HepG2 (cell line): ENCODE data around the gene KCNQ2. TPM values are rescaled to one million over a fixed set of nuclear protein-coding genes. Genes with fewer than 3 reads are reported as not detected.

Experiments
- ATAC-seq: fragments of 200-7000 bp; cut with Tn5 transposase; 3 replicates; pipeline ENCODE4 v1.9.1; 2020; ENCODE audit warnings: mild to moderate bottlenecking, moderate library complexity
- BruUV-seq: library from RNA; stranded (reverse); fragments of 400-500 nt; replicated peaks from 2 replicates; lab custom pipeline; 2021; lab: Mats Ljungman, UMichigan
- CTCF ChIA-PET: fragments of 300-600 bp; formaldehyde crosslinking; extraction: SDS; loops from one replicate; lab custom pipeline; 2021; ENCODE audit warnings: low total read pairs, inconsistent platforms, low intra/inter-chr PET ratio; lab: Yijun Ruan, JAX
- POLR2A ChIA-PET: fragments of 350-600 bp; sonication (Branson Sonifier 250); formaldehyde crosslinking; loops from one replicate; lab custom pipeline; 2020; ENCODE audit warnings: antibody characterized with exemption, inconsistent platforms; lab: Yijun Ruan, JAX
- DNase-seq: peaks from one replicate; pipeline ENCODE4 v3.0.0-alpha.2; 2015; ENCODE audit warnings: low spot score
- FAIRE-seq: peaks from 3 replicates; lab custom pipeline; 2011; peaks lifted over from hg19 to GRCh38; lab: Jason Lieb, UNC
- H2AFZ ChIP-seq: one replicate; pipeline ENCODE4 v1.6.1; 2011; ENCODE audit warnings: low read length, inconsistent platforms
- H3K27ac ChIP-seq: fragments of 300-600 bp; 3 replicates; pipeline ENCODE4 v1.8.0; 2011; ENCODE audit warnings: mixed run types, mild to moderate bottlenecking, mixed read lengths, low read length, inconsistent platforms; ENCODE audit not compliant: insufficient read depth; ENCODE audit errors: extremely low read length
- H3K27me3 ChIP-seq, 2 experiments: fragments of 200-600 bp in 1 of 2; 2 replicates in 1 of 2; 3 replicates in 1 of 2; pipeline versions ENCODE4 v1.6.0 to v1.8.0; 2011; ENCODE audit warnings: low read length in 2 of 2, mild to moderate bottlenecking in 2 of 2, moderate library complexity in 2 of 2, inconsistent platforms in 1 of 2; ENCODE audit not compliant: insufficient read depth in 2 of 2, control insufficient read depth in 1 of 2
- H3K36me3 ChIP-seq, 2 experiments: fragments of 200-600 bp in 1 of 2; replicated peaks in 1 of 2; 2 replicates in 1 of 2; 3 replicates in 1 of 2; pipeline versions ENCODE4 v1.5.1 to v1.8.0; 2011; ENCODE audit warnings: low read length in 2 of 2, inconsistent platforms in 1 of 2; ENCODE audit not compliant: insufficient read depth in 2 of 2, control insufficient read depth in 1 of 2
- H3K4me1 ChIP-seq: 2 replicates; pipeline ENCODE4 v1.5.1; 2012; ENCODE audit warnings: low read length, inconsistent platforms; ENCODE audit not compliant: insufficient read depth
- H3K4me2 ChIP-seq: 2 replicates; pipeline ENCODE4 v1.6.0; 2011; ENCODE audit warnings: low read depth, low read length, inconsistent platforms
- H3K4me3 ChIP-seq, 3 experiments: fragments of 200-600 bp in 1 of 3; sonication (generic), shearing (Covaris generic) in 1 of 3; replicated peaks in 1 of 3; 2 replicates each; pipeline ENCODE4 v1.5.1; 2011 to 2016; ENCODE audit warnings: low read length in 3 of 3, inconsistent platforms in 2 of 3, low read depth in 2 of 3, mild to moderate bottlenecking in 2 of 3, control low read depth in 1 of 3, mixed read lengths in 1 of 3; ENCODE audit not compliant: insufficient read depth in 1 of 3
- H3K79me2 ChIP-seq: one replicate; pipeline ENCODE4 v1.6.1; 2011; ENCODE audit warnings: low read length, inconsistent platforms; ENCODE audit not compliant: insufficient read depth
- H3K9ac ChIP-seq: 2 replicates; pipeline ENCODE4 v1.6.0; 2011; ENCODE audit warnings: mild to moderate bottlenecking, low read depth, low read length, inconsistent platforms; ENCODE audit not compliant: insufficient read depth
- H3K9me3 ChIP-seq: 2 replicates; pipeline ENCODE4 v1.5.1; 2012; ENCODE audit warnings: mild to moderate bottlenecking, low read length
- H4K20me1 ChIP-seq: 2 replicates; pipeline ENCODE4 v1.6.0; 2011; ENCODE audit warnings: inconsistent platforms, mild to moderate bottlenecking, low read length, moderate library complexity; ENCODE audit not compliant: insufficient read depth
- HNRNPK ChIP-seq: fragments of 200-400 bp; formaldehyde crosslinking; IDR thresholded peaks from 2 replicates; pipeline ENCODE4 v1.6.1; 2018; ENCODE audit warnings: low read length, low read depth, moderate library complexity, mild to moderate bottlenecking; ENCODE audit not compliant: poor library complexity, severe bottlenecking
- KLF6 ChIP-seq: IDR thresholded peaks from 2 replicates; pipeline ENCODE4 v1.8.0; 2016; ENCODE audit warnings: missing biosample characterization, missing genetic modification reagents
- STAG1 ChIP-seq: sonication (generic); formaldehyde crosslinking; IDR thresholded peaks from 2 replicates; pipeline ENCODE4 v1.4.0; 2020; ENCODE audit warnings: missing genetic modification reagents
- ZFY ChIP-seq: sonication (generic); formaldehyde crosslinking; IDR thresholded peaks from 2 replicates; pipeline ENCODE4 v1.4.0; 2020; ENCODE audit warnings: missing genetic modification reagents
- ZNF501 ChIP-seq: sonication (generic); formaldehyde crosslinking; IDR thresholded peaks from 2 replicates; pipeline ENCODE4 v1.5.1; 2020; ENCODE audit warnings: mild to moderate bottlenecking, moderate library complexity, missing genetic modification reagents
- ZNF563 ChIP-seq: sonication (generic); formaldehyde crosslinking; IDR thresholded peaks from 2 replicates; pipeline ENCODE4 v1.8.0; 2022; ENCODE audit warnings: mild to moderate bottlenecking, moderate library complexity, missing genetic modification reagents
- WGBS: methylation state at CpG from one replicate; pipeline ENCODE4 v1.1.6; 2017; ENCODE audit warnings: low lambda C conversion rate; 5-methylcytosine and 5-hydroxymethylcytosine counted together
- in situ Hi-C: cut with HindIII; loops from 2 replicates; pipeline ENCODE4 v1.10.0; 2017; ENCODE audit warnings: low pct_unique_long_range_greater_than_20kb; ENCODE audit not compliant: extremely low pct_ligation_motif_present
- intact Hi-C: fragments of 100-400 bp; cut with micrococcal nuclease; formaldehyde crosslinking; loops from one replicate; pipeline ENCODE4 v1.10.0; 2022; ENCODE audit not compliant: unreplicated experiment
- polyA plus RNA-seq, 8 experiments: library from polyadenylated mRNA; depleted of rRNA in 3 of 8; stranded (reverse) in 7 of 8; unstranded in 1 of 8; fragments of >200 nt; fragmentation: Illumina TruSeq in 4 of 8; extraction: Trizol in 4 of 8; gene quantifications; 2 replicates each; pipeline versions ENCODE4 v1.2.1 to v1.2.3, GENCODE V29; 2011 to 2016; ENCODE audit warnings: low read depth in 4 of 8, missing spikeins in 1 of 8, mixed read lengths in 1 of 8; ENCODE audit not compliant: insufficient read depth in 1 of 8
- total RNA-seq, 5 experiments: library from RNA; depleted of rRNA; stranded (reverse); fragments of >200 nt; fragmentation: Illumina TruSeq; extraction: Trizol; gene quantifications; 2 replicates each; pipeline ENCODE4 v1.2.3, GENCODE V29; 2016; ENCODE audit warnings: low read depth in 1 of 5
- TF ChIP-seq, protein P1 (sequence below): sonication (generic); formaldehyde crosslinking; IDR thresholded peaks from 2 replicates; pipeline ENCODE4 v1.5.0; 2020; ENCODE audit warnings: missing genetic modification reagents
- TF ChIP-seq, protein P2 (sequence below): sonication (generic); formaldehyde crosslinking; IDR thresholded peaks from 2 replicates; pipeline ENCODE4 v1.5.0; 2020; ENCODE audit warnings: mild to moderate bottlenecking, missing genetic modification reagents, moderate library complexity

Gene KCNQ2
- total and polyA plus RNA-seq, 2 of the 13 experiments (the other 11 are each of a cell fraction or from before 2014, with no cell fraction given) = not detected

DNA sequence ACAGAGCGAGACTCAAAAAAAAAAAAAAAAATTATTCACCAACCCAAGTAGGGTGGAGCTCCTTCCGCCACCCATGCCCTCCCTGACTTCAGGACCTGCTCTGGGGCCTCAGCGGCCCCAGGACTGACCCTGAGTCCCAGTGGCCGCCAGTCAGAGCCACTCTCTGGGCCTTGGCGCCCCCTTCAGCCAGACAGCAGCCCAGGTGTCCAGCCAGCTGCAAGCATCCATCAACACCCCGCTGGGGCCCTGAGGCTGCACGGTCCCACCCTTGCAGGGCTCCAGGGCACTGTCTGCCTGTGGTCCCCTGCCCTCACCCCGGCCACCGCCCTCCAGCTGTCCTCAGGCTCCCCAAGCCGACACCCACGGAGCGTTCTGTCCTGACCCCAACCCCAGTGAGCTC is 11.4 kb upstream of the KCNQ2 start:
- peaks cover 11% of the 10 kb centered on the region for H3K4me1 ChIP-seq
- intact Hi-C loops = no loop called here
- ChIA-PET CTCF (no interaction called here), POLR2A (no interaction called here)
- H3K27me3 ChIP-seq = peaks cover 25 to 76% of the 10 kb centered on the region in 2 experiments
- 40% methylated on average over 12 of the region's 12 CpGs for WGBS
- peaks cover 5% of the 10 kb centered on the region; the same call in 1 of the 2 replicates for H4K20me1 ChIP-seq
- no peaks in the 10 kb centered on the region for H3K36me3 ChIP-seq
- DNase-seq (no peak), FAIRE-seq (no peak), ATAC-seq (peak; percentile 27)
- H3K79me2 ChIP-seq = no peaks in the 10 kb centered on the region
- no peak overlapping the region for H3K4me2 ChIP-seq
- in situ Hi-C loops = no loop called here
- no peak overlapping the region for H3K9ac ChIP-seq
- H3K27ac ChIP-seq = no peak overlapping the region
- H3K4me3 ChIP-seq = no peak overlapping the region
- TF ChIP-seq HNRNPK = peak; percentile 21
- TF ChIP-seq ZNF501 (CRISPR knock-in tag) = 0 out of 2 replicates have a peak, but pooled peaks have one; percentile 4
- peak; percentile 37 for TF ChIP-seq STAG1 (CRISPR knock-in tag)
- TF ChIP-seq, protein P1, sequence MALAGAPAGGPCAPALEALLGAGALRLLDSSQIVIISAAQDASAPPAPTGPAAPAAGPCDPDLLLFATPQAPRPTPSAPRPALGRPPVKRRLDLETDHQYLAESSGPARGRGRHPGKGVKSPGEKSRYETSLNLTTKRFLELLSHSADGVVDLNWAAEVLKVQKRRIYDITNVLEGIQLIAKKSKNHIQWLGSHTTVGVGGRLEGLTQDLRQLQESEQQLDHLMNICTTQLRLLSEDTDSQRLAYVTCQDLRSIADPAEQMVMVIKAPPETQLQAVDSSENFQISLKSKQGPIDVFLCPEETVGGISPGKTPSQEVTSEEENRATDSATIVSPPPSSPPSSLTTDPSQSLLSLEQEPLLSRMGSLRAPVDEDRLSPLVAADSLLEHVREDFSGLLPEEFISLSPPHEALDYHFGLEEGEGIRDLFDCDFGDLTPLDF (CRISPR knock-in tag) = no peak
- no peak for TF ChIP-seq KLF6
- peak; percentile 13; the same call in 1 of the 2 replicates for TF ChIP-seq ZFY (CRISPR knock-in tag)
- TF ChIP-seq, protein P2, sequence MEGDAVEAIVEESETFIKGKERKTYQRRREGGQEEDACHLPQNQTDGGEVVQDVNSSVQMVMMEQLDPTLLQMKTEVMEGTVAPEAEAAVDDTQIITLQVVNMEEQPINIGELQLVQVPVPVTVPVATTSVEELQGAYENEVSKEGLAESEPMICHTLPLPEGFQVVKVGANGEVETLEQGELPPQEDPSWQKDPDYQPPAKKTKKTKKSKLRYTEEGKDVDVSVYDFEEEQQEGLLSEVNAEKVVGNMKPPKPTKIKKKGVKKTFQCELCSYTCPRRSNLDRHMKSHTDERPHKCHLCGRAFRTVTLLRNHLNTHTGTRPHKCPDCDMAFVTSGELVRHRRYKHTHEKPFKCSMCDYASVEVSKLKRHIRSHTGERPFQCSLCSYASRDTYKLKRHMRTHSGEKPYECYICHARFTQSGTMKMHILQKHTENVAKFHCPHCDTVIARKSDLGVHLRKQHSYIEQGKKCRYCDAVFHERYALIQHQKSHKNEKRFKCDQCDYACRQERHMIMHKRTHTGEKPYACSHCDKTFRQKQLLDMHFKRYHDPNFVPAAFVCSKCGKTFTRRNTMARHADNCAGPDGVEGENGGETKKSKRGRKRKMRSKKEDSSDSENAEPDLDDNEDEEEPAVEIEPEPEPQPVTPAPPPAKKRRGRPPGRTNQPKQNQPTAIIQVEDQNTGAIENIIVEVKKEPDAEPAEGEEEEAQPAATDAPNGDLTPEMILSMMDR = peak; percentile 59
- TF ChIP-seq ZNF563 (CRISPR knock-in tag) = 0 out of 2 replicates have a peak, but pooled peaks have one; percentile 11
- no peaks in the 10 kb centered on the region for H3K9me3 ChIP-seq
- no TSS peak for BruUV-seq
- no peak overlapping the region for H2AFZ ChIP-seq
